ENCODE measurements around the gene IQSEC1. TPM values are rescaled to one million over a fixed set of nuclear protein-coding genes. Genes with fewer than 3 reads are reported as not detected.

Gene IQSEC1
- total RNA-seq, 1 experiment from 2014 or later = 28.1 TPM

GRCh38 chr3:12922306-12922705 lies 150.9 kb downstream of the IQSEC1 start:
- Histone ChIP-seq H3K27me3 (ENCODE audit: insufficient read depth, low read length) (no peaks in the 10 kb centered on the region), H4K20me1 (ENCODE audit: insufficient read depth) (no peaks in the 10 kb centered on the region), H3K9ac (ENCODE audit: low read length) (no peak overlapping the region), H3K4me2 (ENCODE audit: low read length) (no peak overlapping the region), H2AFZ (ENCODE audit: low read depth, low read length, poor library complexity, severe bottlenecking) (no peak overlapping the region), H3K79me2 (ENCODE audit: insufficient read depth, low read length) (no peaks in the 10 kb centered on the region), H3K36me3 (ENCODE audit: control insufficient read depth in 1 of 2, insufficient read depth in 2 of 2, low read length in 2 of 2) (peaks cover 0 to 6% of the 10 kb centered on the region in 2 experiments; a peak in 2 of 4 replicates), H3K9me2 (ENCODE audit: insufficient read depth) (no peaks in the 10 kb centered on the region), H3K27ac (ENCODE audit: low read depth, low read length) (no peak overlapping the region), H3K9me3 (ENCODE audit: control insufficient read depth in 1 of 2, insufficient read depth in 1 of 2, low read depth in 1 of 2, low read length in 2 of 2) (no peaks in the 10 kb centered on the region), H3K4me3 (replicated peaks in 1 of 2; ENCODE audit: low read depth in 1 of 2, low read length in 2 of 2) (no peak overlapping the region), H3K4me1 (ENCODE audit: control insufficient read depth in 1 of 2, insufficient read depth in 2 of 2, low read length in 2 of 2) (peaks cover 0 to 10% of the 10 kb centered on the region in 2 experiments; a peak in 2 of 4 replicates)
- RAD21 ChIA-PET (ENCODE audit: low non-redundant PET in 1 of 2, low total read pairs in 2 of 2, uncharacterized antibody in 2 of 2, unreplicated experiment in 2 of 2) = no interaction called here
- CTCF ChIA-PET = no interaction called here
- TF ChIP-seq RAD21 (IDR thresholded peaks at IDR 0.05; ENCODE audit: low read depth) (no peak), EZH2 (IDR thresholded peaks at IDR 0.05) (no peak), YY1 (IDR thresholded peaks at IDR 0.05; ENCODE audit: extremely low read depth, insufficient replicate concordance, low read depth, low read length) (no peak), JUND (IDR thresholded peaks at IDR 0.05) (no peak), EGR1 (IDR thresholded peaks at IDR 0.05; ENCODE audit: low read depth) (no peak), SIN3A (IDR thresholded peaks at IDR 0.05; ENCODE audit: low read depth) (no peak), MAX (IDR thresholded peaks at IDR 0.05) (no peak), ZNF274 (IDR thresholded peaks at IDR 0.05; ENCODE audit: low read depth, low read length) (no peak), ZBTB33 (IDR thresholded peaks at IDR 0.05; ENCODE audit: extremely low read depth, insufficient replicate concordance, low read length) (no peak)
- ATAC-seq (no peak), DNase-seq (ENCODE audit: low read depth, low spot score) (no peak)
- intact Hi-C loops (cut with micrococcal nuclease) = no loop called here
- BruUV-seq (replicated peaks) = no TSS peak
- POLR2A ChIA-PET = no interaction called here
